Esophagus mucosa (tissue), 1 donor: Measurements from ENCODE around the gene MIB2. TPM values are rescaled to one million over a fixed set of nuclear protein-coding genes. Genes with fewer than 3 reads are reported as not detected.

Source experiments
- ATAC-seq: fragments of 200-7000 bp; cut with Tn5 transposase; one replicate; pipeline ENCODE4 v1.9.1; 2020
- total RNA-seq: library from RNA; stranded (reverse); gene quantifications from one replicate; pipeline ENCODE4 v1.2.4, GENCODE V29; 2023
- donor health status: DM: yes; HTN: yes; CAD: no.

The MIB2 gene
- total RNA-seq, 1 donor from 2014 or later: 87.5 TPM

- no peak for ATAC-seq
Observed at GRCh38 chr1:1598051-1598719, 17.1 kb upstream of the MIB2 start.

- no peak for ATAC-seq
Observed at GRCh38 chr1:1598720-1599029, 16.6 kb upstream of the MIB2 start.

GRCh38 chr1:1599030-1599934 lies 16.0 kb upstream of the MIB2 start:
- ATAC-seq: peak; percentile 45

- no peak for ATAC-seq
Observed at GRCh38 chr1:1599935-1600860, 15.1 kb upstream of the MIB2 start, which contains the start of gene FNDC10. Gene FNDC10 (minus strand): TSS chr1:1600135. CDS start chr1:1600015, 120 bp downstream.

GRCh38 chr1:1600861-1601563 lies 14.3 kb upstream of the MIB2 start:
- ATAC-seq: no peak

GRCh38 chr1:1601564-1602303 lies 13.6 kb upstream of the MIB2 start:
- ATAC-seq: no peak

- no peak for ATAC-seq
Observed at GRCh38 chr1:1602304-1602967, 12.9 kb upstream of the MIB2 start.

- no peak for ATAC-seq
Observed at GRCh38 chr1:1602968-1603506, 12.3 kb upstream of the MIB2 start.

- no peak for ATAC-seq
Observed at GRCh38 chr1:1603671-1604373, 11.5 kb upstream of the MIB2 start.

GRCh38 chr1:1604374-1605033 lies 10.8 kb upstream of the MIB2 start:
- no peak for ATAC-seq

- ATAC-seq: no peak
Observed at GRCh38 chr1:1605034-1605591, 10.2 kb upstream of the MIB2 start.

- no peak for ATAC-seq
Observed at GRCh38 chr1:1605724-1606123, 9.6 kb upstream of the MIB2 start.

GRCh38 chr1:1606232-1606631 lies 9.1 kb upstream of the MIB2 start:
- no peak for ATAC-seq

GRCh38 chr1:1609822-1610485 lies 5.3 kb upstream of the MIB2 start:
- no peak for ATAC-seq

- no peak for ATAC-seq
Observed at GRCh38 chr1:1610796-1611195, 4.5 kb upstream of the MIB2 start.

GRCh38 chr1:1612104-1612400 lies 3.2 kb upstream of the MIB2 start:
- no peak for ATAC-seq

- ATAC-seq: no peak
Observed at GRCh38 chr1:1613509-1614082, 1.7 kb upstream of the MIB2 start.

- ATAC-seq: peak; percentile 14
Observed at GRCh38 chr1:1614204-1614953, 921 bp upstream of the MIB2 start.
